Activated CD8-positive, alpha-beta T cell treated with anti-CD3 and anti-CD28 coated beads, Interleukin-2, amount 10 ng/mL, durations not matched to agents 7 days and 5 days (primary cell): ENCODE data around the gene NUMB. TPM values are rescaled to one million over a fixed set of nuclear protein-coding genes. Genes with fewer than 3 reads are reported as not detected.

Source experiments
- ATAC-seq: fragments of 150-1000 bp; cut with Tn5 transposase; one replicate; pipeline ENCODE4 v1.10.0; 2021; ENCODE audit warnings: moderate library complexity
- CTCF ChIA-PET: fragments of 350-600 bp; sonication (Branson Sonifier 250); formaldehyde crosslinking; loops from one replicate; lab custom pipeline; 2021; ENCODE audit warnings: antibody characterized with exemption; lab: Charles Lee
- POLR2A ChIA-PET: fragments of 350-600 bp; sonication (Branson Sonifier 250); formaldehyde crosslinking; loops from one replicate; lab custom pipeline; 2021; ENCODE audit warnings: antibody characterized with exemption; lab: Charles Lee
- DNase-seq: peaks from one replicate; pipeline ENCODE4 v3.0.0-alpha.2; 2020
- H3K27ac Mint-ChIP-seq: one replicate; pipeline ENCODE4 v1.8.0; 2021; ENCODE audit warnings: mild to moderate bottlenecking, mixed read lengths
- H3K27me3 Mint-ChIP-seq: one replicate; pipeline ENCODE4 v1.8.0; 2021; ENCODE audit warnings: low read depth, mixed read lengths
- H3K36me3 Mint-ChIP-seq: one replicate; pipeline ENCODE4 v1.8.0; 2021; ENCODE audit warnings: low read depth, mixed read lengths
- H3K4me1 Mint-ChIP-seq: one replicate; pipeline ENCODE4 v1.8.0; 2021; ENCODE audit warnings: low read depth, mixed read lengths
- H3K4me3 Mint-ChIP-seq: one replicate; pipeline ENCODE4 v1.8.0; 2021; ENCODE audit warnings: mild to moderate bottlenecking, mixed read lengths
- H3K9me3 Mint-ChIP-seq: one replicate; pipeline ENCODE4 v1.8.0; 2022; ENCODE audit warnings: mixed read lengths; ENCODE audit not compliant: insufficient read depth
- total RNA-seq, 2 experiments: library from RNA; stranded (reverse); gene quantifications; one replicate each; pipeline ENCODE4 v1.2.3, GENCODE V29; 2021

The NUMB gene
- total RNA-seq, 2 experiments from 2014 or later, result 37.7 to 40.2 TPM

DNA sequence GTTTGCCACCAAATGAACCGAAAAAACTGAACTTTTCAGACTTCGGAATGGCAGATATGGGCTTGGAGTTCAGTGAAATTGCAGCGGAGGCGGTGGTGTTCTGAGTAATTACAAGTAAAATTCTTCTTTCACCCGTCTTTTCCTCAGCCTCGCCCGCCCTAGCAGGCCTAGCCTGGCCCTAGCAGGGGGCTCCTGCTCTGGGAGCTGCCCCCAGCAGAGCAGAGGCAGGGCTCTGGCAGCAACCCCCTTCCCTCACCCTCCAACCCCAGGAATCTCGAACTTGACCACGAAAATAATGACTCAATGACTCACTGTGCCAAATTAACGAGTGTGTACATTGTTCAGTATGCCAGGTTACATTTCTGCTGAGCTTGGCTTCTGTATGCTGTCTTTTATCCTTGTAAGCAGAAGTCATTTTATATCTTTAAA lies 219.9 kb downstream of the NUMB start:
- Mint-ChIP-seq H3K4me3 (peak overlapping the region; percentile 15), H3K27ac (no peak overlapping the region), H3K9me3 (no peaks in the 10 kb centered on the region), H3K27me3 (peaks cover 72% of the 10 kb centered on the region), H3K4me1 (peaks cover 19% of the 10 kb centered on the region), H3K36me3 (no peaks in the 10 kb centered on the region)
- CTCF ChIA-PET, result no interaction called here
- POLR2A ChIA-PET, result no interaction called here
- ATAC-seq, result no peak
- no peak for DNase-seq

DNA sequence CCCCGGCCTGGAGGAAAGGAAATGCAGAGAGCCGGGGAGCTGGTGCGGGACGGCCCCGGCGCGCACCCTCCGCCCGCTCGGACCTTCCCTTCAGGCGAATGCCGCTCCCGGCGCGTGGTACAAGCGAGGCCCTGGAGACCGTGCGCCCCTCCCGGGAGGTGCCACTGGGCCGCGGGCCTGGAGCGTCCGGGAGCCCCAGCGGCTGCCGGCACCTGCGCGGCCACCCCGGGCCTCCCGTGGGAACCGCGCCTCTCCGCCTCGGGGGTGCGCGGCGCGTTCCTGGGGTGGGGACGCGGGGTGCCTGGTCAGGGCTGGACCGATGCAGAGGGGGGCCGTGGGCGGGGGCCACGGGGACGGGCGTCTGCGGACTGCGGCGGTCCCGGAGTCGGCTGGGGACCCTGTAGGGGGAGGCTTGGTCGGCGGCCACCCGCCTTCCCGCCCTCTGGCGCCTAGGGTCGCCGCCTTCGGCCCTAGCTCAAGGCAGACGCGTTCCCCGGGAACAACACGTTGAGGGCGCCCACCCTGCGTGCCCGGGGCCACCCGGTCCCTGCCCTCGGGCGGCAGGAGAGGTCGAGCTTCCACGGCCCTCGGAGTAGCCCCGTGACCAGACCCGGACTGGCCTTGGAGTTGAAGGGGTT lies 220.4 kb downstream of the NUMB start:
- no peaks in the 10 kb centered on the region for H3K36me3 Mint-ChIP-seq
- CTCF ChIA-PET, result no interaction called here
- DNase-seq (no peak), ATAC-seq (peak; percentile 31)
- no peaks in the 10 kb centered on the region for H3K9me3 Mint-ChIP-seq
- POLR2A ChIA-PET, result no interaction called here
- peak overlapping the region; percentile 15 for H3K4me3 Mint-ChIP-seq
- H3K27ac Mint-ChIP-seq, result no peak overlapping the region
- H3K4me1 Mint-ChIP-seq, result peaks cover 14% of the 10 kb centered on the region
- H3K27me3 Mint-ChIP-seq, result peaks cover 71% of the 10 kb centered on the region

DNA sequence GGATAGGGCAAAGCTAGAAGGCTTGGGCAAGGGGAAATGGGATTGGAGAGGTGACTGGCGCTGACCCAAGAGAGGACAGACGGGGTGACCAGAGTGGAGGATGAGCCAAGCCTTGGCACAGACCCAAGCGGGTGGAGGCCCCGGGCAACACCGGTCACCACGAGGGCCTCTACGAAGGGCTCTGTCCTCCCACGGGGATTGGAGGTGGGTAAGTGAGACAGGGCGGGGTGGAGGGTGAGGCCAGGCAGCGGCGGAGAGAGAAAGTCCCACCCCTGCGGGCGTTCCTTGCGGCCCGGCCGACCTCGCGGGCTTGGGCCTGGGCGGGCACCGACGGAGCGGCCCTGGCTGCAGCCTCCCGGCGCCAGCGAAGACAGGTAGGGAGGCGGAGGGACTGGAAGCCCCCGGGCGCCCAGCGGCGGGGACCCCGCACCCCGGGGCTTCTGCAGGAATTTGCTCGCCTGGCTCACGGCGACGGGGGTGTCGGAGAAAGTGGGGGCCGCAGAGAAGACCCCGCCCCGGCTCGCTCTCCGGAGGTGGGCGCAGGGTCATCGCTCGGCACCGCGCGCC lies 221.0 kb downstream of the NUMB start, which contains the start of gene PAPLN:
PAPLN (plus strand) TSS at position 288 of the 567 bp plus-strand sequence. CDS start 2,273 bp downstream, outside the sequence.
- Mint-ChIP-seq H3K9me3 (no peaks in the 10 kb centered on the region), H3K27ac (no peak within 1 kb of the TSS), H3K36me3 (no peaks in the 10 kb centered on the region), H3K27me3 (peaks cover 72% of the 10 kb centered on the region), H3K4me1 (peaks cover 9% of the 10 kb centered on the region), H3K4me3 (peak within 1 kb of the TSS; percentile 40)
- ChIA-PET CTCF (no interaction called here), POLR2A (no interaction called here)
- ATAC-seq (peak; percentile 38), DNase-seq (no peak)

DNA sequence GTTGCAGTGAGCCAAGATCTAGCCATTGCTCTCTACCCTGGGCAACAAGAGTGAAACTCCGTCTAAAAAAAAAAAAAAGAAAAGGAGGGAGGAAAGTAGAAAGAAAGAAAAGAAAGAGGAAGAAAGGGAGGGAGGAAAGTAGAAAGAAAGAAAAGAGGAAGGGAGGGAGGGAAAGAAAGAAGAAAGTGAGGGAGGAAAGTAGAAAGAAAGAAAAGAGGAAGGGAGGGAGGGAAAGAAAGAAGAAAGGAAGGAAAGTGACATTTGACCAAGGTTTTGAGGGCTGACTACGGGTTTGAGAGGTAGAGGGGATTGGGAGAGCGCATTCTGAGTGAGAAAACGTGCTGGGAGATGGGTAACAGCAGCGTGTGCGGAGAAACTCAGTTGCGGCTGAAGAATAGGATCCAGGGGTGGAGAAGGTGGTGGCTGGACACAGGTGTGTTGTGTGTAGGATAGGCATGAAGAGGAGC lies 221.6 kb downstream of the NUMB start:
- H3K36me3 Mint-ChIP-seq, result no peaks in the 10 kb centered on the region
- ATAC-seq (peak; percentile 7), DNase-seq (no peak)
- POLR2A ChIA-PET, result no interaction called here
- CTCF ChIA-PET, result no interaction called here
- no peaks in the 10 kb centered on the region for H3K9me3 Mint-ChIP-seq
- H3K4me3 Mint-ChIP-seq, result peak overlapping the region; percentile 40
- no peak overlapping the region for H3K27ac Mint-ChIP-seq
- peaks cover 9% of the 10 kb centered on the region for H3K4me1 Mint-ChIP-seq
- peaks cover 69% of the 10 kb centered on the region for H3K27me3 Mint-ChIP-seq

DNA sequence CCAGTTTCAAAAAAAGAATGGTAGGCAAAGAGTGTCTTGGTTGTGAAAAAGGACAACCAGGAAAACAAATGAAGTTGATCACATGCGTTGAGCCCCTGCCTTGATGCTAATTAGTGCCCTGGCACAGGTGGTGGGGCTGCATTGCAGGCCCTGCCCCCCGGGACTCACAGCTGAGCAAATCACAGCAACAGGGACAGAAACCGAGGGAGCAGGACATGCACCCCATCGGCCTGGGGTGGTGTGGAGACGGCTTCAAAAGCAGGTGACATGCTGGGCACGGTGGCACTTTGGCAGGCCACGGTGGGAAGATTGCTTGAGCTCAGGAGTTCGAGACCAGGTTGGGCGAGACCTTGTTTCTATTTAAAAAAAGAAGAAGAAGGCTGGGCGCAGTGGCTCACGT lies 222.2 kb downstream of the NUMB start:
- H3K9me3 Mint-ChIP-seq, result no peaks in the 10 kb centered on the region
- peaks cover 66% of the 10 kb centered on the region for H3K27me3 Mint-ChIP-seq
- ChIA-PET CTCF (no interaction called here), POLR2A (no interaction called here)
- DNase-seq (no peak), ATAC-seq (no peak)
- no peak overlapping the region for H3K27ac Mint-ChIP-seq
- H3K4me3 Mint-ChIP-seq, result no peak overlapping the region
- peaks cover 9% of the 10 kb centered on the region for H3K4me1 Mint-ChIP-seq
- H3K36me3 Mint-ChIP-seq, result no peaks in the 10 kb centered on the region

DNA sequence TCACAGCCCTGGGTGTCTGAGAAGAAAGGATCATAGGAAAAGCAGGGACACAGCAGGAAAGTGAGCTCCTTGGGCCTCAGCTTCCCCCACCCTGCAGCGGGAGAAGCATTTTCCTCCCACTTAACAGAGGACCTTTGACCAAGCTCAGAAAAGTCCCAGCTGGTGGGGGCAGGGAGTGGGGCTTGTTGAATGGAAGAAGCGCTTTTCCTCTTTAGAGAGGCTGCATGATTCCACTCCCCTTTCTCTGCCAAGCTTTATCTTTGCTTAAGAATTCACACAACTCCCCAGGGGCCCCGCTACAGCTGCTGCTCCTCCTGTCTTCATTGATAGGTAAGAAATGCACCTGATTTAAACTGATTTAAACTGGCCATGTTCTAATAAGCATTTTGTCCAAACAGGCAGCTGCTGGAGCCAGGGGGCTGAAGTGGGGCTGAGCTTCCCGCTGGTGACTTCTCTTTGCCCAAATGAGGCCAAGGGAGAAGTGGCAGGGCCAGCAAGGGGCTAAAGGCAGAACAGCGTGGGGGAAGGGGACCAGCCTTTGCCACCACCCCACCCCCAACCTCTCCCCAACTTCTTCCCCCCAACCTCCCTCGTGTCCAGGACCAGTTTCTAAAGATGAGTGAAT lies 222.7 kb downstream of the NUMB start:
- Mint-ChIP-seq H3K4me1 (peaks cover 5% of the 10 kb centered on the region), H3K9me3 (no peaks in the 10 kb centered on the region), H3K27ac (no peak overlapping the region), H3K4me3 (no peak overlapping the region), H3K36me3 (no peaks in the 10 kb centered on the region), H3K27me3 (peaks cover 61% of the 10 kb centered on the region)
- DNase-seq (no peak), ATAC-seq (no peak)
- ChIA-PET POLR2A (no interaction called here), CTCF (interaction anchor here (0.8 kb wide), 1 partner anchor 59 kb away, joined by 3 read pairs; no protein-coding TSS in a partner anchor)

DNA sequence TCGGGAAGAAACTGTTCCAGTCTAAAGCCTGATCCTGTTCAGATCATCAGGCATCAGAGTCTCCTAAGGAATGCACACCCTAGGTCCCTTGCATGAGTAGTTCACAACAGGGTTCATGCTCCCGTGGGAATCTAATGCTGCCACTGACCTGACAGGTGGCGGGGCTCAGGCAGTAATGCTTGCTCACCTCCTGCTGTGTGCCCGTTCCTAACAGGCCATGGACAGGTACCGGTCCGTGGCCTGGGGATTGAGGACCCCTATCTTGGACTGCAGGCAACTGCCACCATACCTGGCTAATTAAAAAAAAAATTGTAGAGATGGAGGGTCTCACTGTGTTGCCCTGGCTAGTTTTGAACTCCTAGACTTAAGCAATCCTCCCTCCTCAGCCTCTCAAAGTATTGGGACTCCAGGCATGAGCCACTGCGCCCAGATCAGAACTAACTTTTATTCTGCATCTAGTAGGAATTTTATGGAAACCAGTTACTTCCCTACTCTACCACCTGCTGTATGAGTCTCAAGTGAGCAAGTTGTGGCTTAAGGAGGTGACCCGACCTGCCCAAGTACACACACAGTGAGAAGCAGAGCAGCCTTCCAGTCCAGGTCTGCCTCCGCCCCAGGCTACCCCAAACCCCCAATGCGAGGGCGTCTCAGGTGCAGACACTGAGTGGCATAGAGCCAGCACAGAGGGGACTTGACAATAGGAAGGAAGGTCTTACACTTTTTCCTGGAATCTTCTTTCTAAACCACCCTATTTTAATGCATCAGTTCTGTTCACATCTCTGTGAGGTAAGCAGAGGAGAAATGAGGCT lies 223.6 kb downstream of the NUMB start:
- ChIA-PET POLR2A (no interaction called here), CTCF (interaction anchor here (0.8 kb wide), 1 partner anchor 58 kb away, joined by 3 read pairs; no protein-coding TSS in a partner anchor)
- no peak overlapping the region for H3K27ac Mint-ChIP-seq
- no peaks in the 10 kb centered on the region for H3K9me3 Mint-ChIP-seq
- H3K36me3 Mint-ChIP-seq, result no peaks in the 10 kb centered on the region
- H3K4me3 Mint-ChIP-seq, result no peak overlapping the region
- ATAC-seq (no peak), DNase-seq (no peak)
- peaks cover 4% of the 10 kb centered on the region for H3K4me1 Mint-ChIP-seq
- peaks cover 56% of the 10 kb centered on the region for H3K27me3 Mint-ChIP-seq

DNA sequence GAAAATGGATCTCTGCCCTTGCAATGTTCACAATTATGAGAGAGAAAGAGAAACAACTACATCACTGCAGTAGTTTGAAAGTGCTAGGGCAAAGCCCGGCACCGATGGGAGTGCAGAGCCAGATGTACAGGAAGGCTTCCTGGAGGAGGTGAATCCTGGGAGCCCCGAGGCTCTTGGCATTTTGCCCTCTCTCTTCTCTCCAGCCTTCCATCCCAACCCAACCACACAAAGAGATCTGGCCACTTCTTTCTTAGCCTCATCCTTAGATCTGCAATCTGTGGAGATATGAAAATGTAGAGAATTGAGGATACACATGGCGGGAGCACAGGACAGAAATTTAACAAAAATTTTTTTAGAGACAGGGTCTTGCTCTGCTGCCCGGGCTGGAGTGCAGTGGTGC lies 224.3 kb downstream of the NUMB start:
- Mint-ChIP-seq H3K27me3 (peaks cover 52% of the 10 kb centered on the region), H3K9me3 (no peaks in the 10 kb centered on the region), H3K27ac (no peak overlapping the region), H3K4me1 (peaks cover 4% of the 10 kb centered on the region), H3K4me3 (no peak overlapping the region), H3K36me3 (no peaks in the 10 kb centered on the region)
- DNase-seq (no peak), ATAC-seq (no peak)
- ChIA-PET POLR2A (no interaction called here), CTCF (no interaction called here)

DNA sequence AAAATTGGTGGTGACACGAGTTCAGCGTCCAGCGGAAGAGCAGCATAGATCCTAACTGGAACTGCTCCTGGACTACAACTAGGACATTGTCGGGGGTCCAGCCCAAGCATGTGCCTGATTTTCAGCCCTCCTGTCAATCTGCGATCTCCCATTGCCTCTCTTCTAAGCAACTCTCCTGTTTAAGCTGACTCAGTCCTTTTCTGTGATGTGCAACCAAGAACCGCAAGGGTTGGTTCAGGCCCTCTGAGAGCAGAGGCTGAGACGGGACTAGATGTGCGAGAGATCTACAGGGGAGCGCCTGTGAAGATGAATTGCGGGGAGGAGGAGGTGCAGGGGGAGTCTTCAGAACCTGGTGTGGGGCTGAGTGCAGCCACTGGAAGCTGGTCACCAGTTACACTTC lies 224.8 kb downstream of the NUMB start:
- Mint-ChIP-seq H3K4me1 (peaks cover 4% of the 10 kb centered on the region), H3K36me3 (no peaks in the 10 kb centered on the region), H3K27me3 (peaks cover 47% of the 10 kb centered on the region), H3K27ac (no peak overlapping the region), H3K9me3 (no peaks in the 10 kb centered on the region), H3K4me3 (no peak overlapping the region)
- ATAC-seq (no peak), DNase-seq (no peak)
- ChIA-PET CTCF (interaction anchor here (1.1 kb wide), 2 partner anchors 9 to 62 kb away, joined by 4 to 6 read pairs; no protein-coding TSS in a partner anchor), POLR2A (no interaction called here)

DNA sequence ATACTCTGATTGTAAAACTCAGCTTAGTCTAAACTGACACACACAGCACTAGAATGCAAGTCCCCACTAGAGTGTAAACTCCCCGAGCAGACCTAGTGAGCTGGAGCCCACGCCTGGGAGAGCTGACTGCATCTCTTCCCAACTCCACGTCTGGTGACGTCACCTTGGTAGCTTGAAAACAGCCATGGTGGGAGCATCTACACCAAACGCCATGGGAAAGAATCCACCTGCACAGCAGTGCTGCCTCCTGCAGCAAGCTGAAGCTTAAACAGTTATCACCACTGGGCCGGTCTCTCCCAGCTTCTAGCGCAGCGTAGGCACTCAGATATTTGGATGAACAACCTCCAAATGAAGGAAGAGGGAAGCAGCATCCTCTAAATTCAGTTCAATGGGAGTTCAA lies 225.4 kb downstream of the NUMB start:
- H3K36me3 Mint-ChIP-seq, result no peaks in the 10 kb centered on the region
- ATAC-seq (no peak), DNase-seq (no peak)
- H3K4me1 Mint-ChIP-seq, result peaks cover 4% of the 10 kb centered on the region
- no peak overlapping the region for H3K4me3 Mint-ChIP-seq
- H3K27ac Mint-ChIP-seq, result no peak overlapping the region
- H3K27me3 Mint-ChIP-seq, result peaks cover 43% of the 10 kb centered on the region
- H3K9me3 Mint-ChIP-seq, result no peaks in the 10 kb centered on the region
- ChIA-PET POLR2A (no interaction called here), CTCF (interaction anchor here (1.1 to 1.4 kb wide), 3 partner anchors 10 to 239 kb away, joined by 4 to 8 read pairs (median 6); no protein-coding TSS in a partner anchor)

DNA sequence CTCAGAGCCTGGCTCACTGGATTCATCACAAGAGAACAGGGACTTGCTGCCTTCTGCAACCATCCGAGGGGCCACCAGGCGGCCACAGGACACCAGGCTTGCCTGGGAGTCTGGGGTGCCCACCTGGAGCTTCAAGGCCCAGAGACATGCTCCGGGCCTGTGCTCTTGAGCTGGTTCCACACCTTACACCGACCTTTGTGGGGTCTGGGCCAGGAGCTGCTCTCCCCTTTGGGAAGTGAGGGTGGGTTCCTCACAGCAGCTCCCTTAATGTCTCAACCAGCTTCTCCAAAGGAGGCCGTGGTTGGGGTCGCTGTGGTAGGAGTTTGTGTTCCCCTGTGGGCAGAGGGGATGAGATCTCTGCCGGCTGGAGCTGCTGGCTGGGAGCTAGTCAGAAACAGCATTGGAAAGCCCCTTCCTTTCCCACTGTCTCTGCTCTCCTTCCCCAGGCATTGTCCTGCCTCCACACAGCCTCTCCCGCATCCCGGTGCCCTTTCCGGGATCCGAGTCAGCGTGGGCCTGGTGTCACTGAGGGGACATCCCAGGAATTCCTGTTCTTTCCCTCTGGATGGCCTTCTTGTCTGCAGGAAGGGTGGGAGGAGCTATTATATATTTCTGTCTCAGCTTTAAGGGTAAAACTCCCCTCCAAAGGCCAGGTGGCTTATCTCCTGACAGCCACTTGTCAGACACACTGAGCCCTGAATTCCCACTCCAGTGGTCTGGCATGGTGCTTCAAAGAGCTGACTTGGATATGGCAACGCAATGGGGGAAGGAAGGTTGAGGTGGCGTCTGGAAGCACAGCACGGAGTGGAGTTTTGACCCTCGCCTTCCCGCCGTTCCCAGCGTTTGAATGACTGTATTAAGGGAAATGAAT lies 226.1 kb downstream of the NUMB start:
- no peaks in the 10 kb centered on the region for H3K36me3 Mint-ChIP-seq
- H3K4me1 Mint-ChIP-seq, result peaks cover 4% of the 10 kb centered on the region
- H3K27ac Mint-ChIP-seq, result no peak overlapping the region
- ATAC-seq (peak; percentile 67), DNase-seq (no peak)
- no peaks in the 10 kb centered on the region for H3K9me3 Mint-ChIP-seq
- H3K4me3 Mint-ChIP-seq, result no peak overlapping the region
- POLR2A ChIA-PET, result interaction anchor here (0.7 kb wide), 1 partner anchor 238 kb away, joined by 3 read pairs; no protein-coding TSS in a partner anchor
- CTCF ChIA-PET, result interaction anchor here (1.1 to 1.8 kb wide), 4 partner anchors 9 to 240 kb away, joined by 4 to 8 read pairs (median 6); no protein-coding TSS in a partner anchor
- H3K27me3 Mint-ChIP-seq, result peaks cover 42% of the 10 kb centered on the region
